ENCODE data around the gene CYB5R4.
A peak's percentile ranks its signal among the peaks of the same experiment; 100 is the strongest.
"Not testable (repeated sequence)": the region's sequence is repeated elsewhere in the genome, so short reads cannot be mapped to it uniquely, and the experiment has no call there.

The CYB5R4 gene

DNA sequence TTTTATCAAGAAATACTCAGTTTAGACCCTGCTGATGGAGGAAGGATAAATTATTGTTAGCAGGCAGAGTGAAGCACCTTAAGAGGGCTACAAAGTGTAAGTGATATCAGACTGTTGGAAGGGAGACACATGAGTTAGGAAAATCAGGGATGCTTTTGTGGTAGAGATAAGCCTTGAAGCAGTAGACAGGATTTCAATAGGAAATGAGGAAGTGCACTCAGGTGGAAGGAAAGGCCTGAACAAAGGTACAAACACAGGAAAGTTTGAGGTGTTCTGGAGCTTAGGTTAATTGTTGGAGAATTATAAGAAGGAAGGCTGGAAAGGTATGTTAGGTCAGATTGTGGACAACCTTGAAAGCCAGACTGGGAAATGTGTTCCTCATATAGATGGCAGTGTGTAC lies 7.6 kb downstream of the CYB5R4 start:
- no peak for FAIRE-seq

DNA sequence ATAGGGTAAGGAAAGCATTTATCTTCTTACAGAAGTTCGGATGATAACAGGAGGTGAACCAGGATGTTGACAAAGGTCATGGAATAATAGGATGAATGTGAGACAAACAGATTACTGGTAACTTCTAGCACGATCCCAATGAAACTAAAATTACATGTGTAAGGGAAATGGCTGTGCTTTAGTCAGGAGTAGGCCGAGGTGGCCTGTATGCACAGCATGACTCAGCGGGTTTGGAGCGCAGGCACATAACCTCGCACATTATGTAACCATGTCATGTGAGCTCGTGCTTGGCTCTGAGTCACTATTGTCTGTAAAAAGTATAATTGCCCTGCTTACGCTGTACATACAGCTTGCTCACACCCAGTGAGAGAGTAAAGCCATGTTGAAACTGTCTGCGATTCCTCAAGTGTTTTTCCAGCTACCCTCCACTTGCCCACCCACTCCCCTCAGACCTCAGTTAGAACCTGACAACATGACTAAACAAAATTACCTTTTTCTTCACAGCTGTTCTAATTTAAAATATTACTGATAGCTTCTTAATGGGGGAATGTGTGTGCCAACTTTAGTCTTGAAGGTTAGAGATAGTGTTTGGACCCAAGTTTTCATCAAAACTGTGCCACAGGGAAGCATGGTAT lies 8.2 kb downstream of the CYB5R4 start:
- FAIRE-seq, result no peak

- FAIRE-seq, result no peak
Observed at GRCh38 chr6:83868639-83869038, 9.2 kb downstream of the CYB5R4 start.

- no peak for FAIRE-seq
Observed at GRCh38 chr6:83870649-83871048, 11.2 kb downstream of the CYB5R4 start.

GRCh38 chr6:83872386-83873118 lies 13.1 kb downstream of the CYB5R4 start:
- no peak for FAIRE-seq

GRCh38 chr6:83873869-83874268 lies 14.4 kb downstream of the CYB5R4 start:
- FAIRE-seq, result no peak

DNA sequence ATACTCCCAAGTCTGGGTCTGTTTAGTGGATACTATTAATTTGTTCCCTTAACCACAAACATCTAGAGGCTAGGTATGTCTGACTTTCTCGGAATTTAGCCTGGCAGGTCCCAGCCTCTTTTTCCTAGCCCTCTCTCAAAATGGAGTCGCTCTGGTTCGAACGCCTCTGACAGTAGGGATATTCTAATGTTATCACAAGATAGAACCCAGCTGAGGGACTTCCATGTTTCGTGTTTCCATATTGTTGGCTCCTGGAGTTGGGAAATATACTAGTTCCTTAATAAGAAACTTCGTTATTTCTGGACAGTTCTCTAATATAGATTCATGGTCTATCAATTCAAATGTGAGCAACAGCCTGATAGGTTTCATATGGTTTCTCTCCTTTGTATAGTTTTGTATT lies 16.4 kb downstream of the CYB5R4 start:
- no peak for FAIRE-seq

GRCh38 chr6:83878902-83879644 lies 19.6 kb downstream of the CYB5R4 start:
- no peak for FAIRE-seq

- no peak for FAIRE-seq
Observed at GRCh38 chr6:83879746-83880145, 20.3 kb downstream of the CYB5R4 start.

DNA sequence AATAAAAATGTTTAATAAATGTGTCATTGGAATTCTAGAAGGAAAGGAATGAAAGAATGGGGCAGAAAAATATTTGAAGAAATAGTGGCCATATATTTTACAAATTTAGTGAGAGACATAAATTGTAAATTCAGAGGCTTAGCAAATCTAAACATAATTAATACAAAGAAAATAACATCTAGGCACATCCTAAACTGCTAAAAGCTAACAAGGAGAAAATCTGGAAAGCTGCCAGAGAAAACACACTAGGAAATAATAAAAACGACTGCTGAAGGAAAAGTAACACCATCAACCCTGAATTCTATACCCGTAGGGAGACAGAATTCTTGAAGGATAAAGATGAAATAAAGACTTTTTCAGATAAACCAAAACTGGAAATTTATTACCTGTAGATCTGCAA lies 23.8 kb downstream of the CYB5R4 start:
- FAIRE-seq, result no peak

- peak; percentile 96 for FAIRE-seq
Observed at GRCh38 chr6:83884523-83884922, 25.0 kb downstream of the CYB5R4 start.

DNA sequence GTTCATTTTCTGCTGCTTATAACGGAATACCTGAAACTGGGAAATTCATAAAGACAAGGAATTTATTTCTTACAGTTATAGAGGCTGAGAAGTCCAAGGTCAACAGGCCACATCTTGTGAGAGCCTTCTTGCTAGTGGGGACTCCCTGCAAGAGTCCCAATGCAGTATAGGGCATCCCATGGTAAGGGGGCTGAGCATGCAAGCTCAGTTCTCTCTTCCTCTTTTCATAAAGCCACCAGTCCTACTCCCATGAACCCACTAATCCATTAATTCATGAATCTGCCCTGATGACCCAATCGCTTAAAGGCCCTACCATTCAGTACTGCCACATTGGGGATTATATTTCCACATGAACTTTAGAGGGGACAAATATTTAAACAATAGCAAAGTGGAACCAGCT lies 26.5 kb downstream of the CYB5R4 start:
- FAIRE-seq, result no peak

DNA sequence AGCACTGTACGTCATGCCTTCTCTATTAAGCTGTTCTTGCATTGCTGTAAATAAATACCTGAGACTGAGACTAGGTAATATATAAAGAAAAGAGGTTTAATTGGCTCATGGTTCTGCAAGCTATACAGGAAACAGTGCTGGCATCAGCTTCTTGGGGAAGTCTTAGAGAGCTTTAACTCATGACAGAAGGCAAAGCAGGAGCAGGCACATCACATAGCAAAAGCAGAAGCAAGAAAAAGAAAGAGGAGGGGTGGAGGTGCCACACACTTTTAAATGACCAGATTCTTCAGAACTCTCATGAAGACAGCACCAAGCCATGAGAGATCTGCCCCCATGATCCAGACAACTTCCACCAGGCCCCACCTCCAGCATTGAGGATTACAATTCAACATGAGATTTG lies 30.1 kb downstream of the CYB5R4 start:
- no peak for FAIRE-seq

DNA sequence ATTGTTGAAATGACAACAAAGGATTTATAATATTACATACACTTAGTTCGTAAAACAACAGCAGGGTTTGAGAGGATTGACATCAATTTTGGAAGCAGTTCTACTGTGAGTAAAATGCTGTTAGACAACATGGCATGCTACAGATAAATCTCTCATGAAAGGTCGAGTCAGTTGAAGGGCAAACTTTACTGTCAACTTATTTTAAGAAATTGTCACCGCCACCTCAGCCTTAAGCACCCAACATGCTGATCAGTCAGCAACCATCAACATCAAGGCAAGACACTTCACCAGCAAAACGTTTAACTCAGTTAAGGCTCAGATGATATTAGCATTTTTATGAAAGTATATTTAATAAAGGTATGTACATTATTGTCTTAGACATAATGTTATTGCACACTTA lies 31.0 kb downstream of the CYB5R4 start:
- no peak for FAIRE-seq

GRCh38 chr6:83891586-83891985 lies 32.1 kb downstream of the CYB5R4 start:
- no peak for FAIRE-seq

DNA sequence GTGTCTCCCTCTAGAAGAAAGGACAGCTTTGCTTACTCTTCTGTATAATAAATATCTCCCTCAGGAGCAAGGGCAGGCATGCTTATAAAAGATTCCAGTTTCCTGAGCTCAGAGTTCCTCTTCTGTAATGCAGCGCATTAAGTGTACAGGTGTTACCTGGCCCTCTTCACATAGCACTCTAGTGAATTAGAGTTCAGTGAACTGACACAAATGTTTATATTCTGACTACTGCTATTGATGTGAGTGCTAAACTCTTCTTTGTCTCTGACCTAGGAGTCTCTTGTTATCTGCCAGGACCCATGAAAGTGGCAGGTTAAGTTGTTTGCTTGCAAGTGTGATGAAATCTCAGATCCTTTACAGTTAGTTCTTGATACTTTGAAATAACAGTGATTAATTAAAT lies 33.5 kb downstream of the CYB5R4 start:
- no peak for FAIRE-seq

DNA sequence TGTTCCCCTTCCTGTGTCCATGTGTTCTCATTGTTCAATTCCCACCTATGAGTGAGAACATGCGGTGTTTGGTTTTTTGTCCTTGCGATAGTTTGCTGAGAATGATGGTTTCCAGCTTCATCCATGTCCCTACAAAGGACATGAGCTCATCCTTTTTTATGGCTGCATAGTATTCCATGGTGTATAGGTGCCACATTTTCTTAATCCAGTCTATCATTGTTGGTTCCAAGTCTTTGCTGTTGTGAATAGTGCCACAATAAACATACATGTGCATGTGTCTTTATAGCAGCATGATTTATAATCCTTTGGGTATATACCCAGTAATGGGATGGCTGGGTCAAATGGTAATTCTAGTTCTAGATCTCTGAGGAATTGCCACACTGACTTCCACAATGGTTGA lies 37.6 kb downstream of the CYB5R4 start:
- FAIRE-seq, result not testable (repeated sequence)

GRCh38 chr6:83901624-83902023 lies 42.1 kb downstream of the CYB5R4 start:
- FAIRE-seq, result no peak

- FAIRE-seq, result no peak
Observed at GRCh38 chr6:83904395-83904794, 44.9 kb downstream of the CYB5R4 start.

GRCh38 chr6:83905648-83906047 lies 46.2 kb downstream of the CYB5R4 start:
- no peak for FAIRE-seq

GRCh38 chr6:83907623-83908390 lies 48.3 kb downstream of the CYB5R4 start:
- not testable (repeated sequence) for FAIRE-seq

DNA sequence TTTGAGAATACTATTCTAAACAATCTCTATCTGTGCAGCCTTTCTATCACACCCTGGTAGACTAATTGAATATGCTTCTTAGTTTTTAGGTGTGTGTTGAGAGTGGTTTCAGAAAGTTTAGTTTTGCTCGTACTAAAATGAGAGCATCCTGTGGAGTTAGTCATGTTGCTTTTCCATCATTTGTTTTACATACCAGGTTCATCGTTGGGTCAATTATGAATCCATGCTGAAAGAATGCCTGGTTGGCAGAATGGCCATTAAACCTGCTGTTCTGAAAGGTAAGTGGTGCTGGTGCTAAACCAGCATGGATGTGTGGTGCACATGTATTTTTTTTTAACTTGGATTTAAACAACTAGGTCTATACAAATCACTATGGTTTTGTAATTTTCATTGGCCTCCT lies 49.3 kb downstream of the CYB5R4 start:
- no peak for FAIRE-seq

DNA sequence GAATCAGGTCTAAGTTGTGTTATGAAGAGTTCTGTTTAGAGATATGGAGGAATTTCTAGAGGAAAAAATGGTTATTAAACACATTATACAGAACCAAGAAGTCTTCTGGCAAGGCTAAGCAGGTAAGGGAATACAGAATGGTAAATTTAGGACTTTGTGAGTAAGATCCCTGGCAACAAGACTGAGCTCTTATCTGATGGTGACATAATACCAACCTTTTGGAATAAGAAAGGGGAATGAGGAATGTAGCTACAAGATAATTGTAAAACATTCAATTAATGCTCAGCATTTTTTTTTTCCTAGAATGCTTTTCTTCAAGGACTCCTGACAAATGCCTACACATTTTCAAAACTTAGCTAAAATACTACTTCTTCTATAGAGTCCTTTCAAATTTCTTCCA lies 51.8 kb downstream of the CYB5R4 start:
- no peak for FAIRE-seq
